ENCODE results near the gene MADCAM1. TPM values are rescaled to one million over a fixed set of nuclear protein-coding genes. Genes with fewer than 3 reads are reported as not detected.

Gene MADCAM1
- total RNA-seq, 2 experiments from 2014 or later = 0.20 to 0.22 TPM

DNA sequence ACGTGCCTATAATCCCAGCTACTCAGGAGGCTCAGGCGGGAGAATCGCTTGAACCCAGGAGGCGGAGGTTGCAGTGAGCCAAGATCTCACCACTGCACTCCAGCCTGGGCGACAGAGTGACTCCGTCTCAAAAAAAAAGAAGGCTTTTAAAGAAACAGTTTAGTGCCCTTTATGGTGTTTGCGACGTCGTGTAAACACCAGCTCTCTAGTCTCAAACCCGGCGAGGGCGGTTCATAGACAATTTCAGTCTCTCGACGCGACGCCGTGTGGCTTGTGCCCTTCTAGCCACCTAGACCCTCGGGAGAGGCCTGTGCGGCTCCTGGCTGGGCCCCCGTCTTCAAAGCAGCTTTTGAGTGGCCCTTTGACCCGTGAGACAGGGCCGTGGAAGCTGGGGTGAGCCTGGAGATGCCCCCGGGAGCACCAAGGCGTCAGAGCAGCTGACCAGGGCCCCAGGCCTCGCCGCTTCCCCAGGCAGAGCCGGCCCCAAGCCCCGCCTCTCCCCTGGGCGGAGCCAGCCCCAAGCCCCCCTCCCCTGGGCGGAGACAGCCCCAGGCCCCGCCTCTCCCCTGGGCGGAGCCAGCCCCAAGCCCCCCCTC is 5.0 kb upstream of the MADCAM1 start:
- intact Hi-C loops (cut with micrococcal nuclease) = no loop called here
- TF ChIP-seq, protein P1, sequence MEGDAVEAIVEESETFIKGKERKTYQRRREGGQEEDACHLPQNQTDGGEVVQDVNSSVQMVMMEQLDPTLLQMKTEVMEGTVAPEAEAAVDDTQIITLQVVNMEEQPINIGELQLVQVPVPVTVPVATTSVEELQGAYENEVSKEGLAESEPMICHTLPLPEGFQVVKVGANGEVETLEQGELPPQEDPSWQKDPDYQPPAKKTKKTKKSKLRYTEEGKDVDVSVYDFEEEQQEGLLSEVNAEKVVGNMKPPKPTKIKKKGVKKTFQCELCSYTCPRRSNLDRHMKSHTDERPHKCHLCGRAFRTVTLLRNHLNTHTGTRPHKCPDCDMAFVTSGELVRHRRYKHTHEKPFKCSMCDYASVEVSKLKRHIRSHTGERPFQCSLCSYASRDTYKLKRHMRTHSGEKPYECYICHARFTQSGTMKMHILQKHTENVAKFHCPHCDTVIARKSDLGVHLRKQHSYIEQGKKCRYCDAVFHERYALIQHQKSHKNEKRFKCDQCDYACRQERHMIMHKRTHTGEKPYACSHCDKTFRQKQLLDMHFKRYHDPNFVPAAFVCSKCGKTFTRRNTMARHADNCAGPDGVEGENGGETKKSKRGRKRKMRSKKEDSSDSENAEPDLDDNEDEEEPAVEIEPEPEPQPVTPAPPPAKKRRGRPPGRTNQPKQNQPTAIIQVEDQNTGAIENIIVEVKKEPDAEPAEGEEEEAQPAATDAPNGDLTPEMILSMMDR (IDR thresholded peaks at IDR 0.05) = no peak
- POLR2A ChIA-PET = interaction anchor here (2.1 kb wide), 1 partner anchor 14 kb away, joined by 5 read pairs; no protein-coding TSS in a partner anchor
- Mint-ChIP-seq H3K27me3 (peaks cover 7% of the 10 kb centered on the region), H3K36me3 (ENCODE audit: low read depth) (no peaks in the 10 kb centered on the region), H3K4me3 (no peak overlapping the region), H3K27ac (no peak overlapping the region), H3K4me1 (ENCODE audit: low read depth) (peaks cover 4% of the 10 kb centered on the region), H3K9me3 (peaks cover 2% of the 10 kb centered on the region)
- DNase-seq = no peak
- CTCF ChIA-PET = interaction anchor here (1.1 to 2.5 kb wide), 3 partner anchors 15 to 42 kb away, joined by 3 to 12 read pairs (median 5); no protein-coding TSS in a partner anchor
- no peak for ATAC-seq

DNA sequence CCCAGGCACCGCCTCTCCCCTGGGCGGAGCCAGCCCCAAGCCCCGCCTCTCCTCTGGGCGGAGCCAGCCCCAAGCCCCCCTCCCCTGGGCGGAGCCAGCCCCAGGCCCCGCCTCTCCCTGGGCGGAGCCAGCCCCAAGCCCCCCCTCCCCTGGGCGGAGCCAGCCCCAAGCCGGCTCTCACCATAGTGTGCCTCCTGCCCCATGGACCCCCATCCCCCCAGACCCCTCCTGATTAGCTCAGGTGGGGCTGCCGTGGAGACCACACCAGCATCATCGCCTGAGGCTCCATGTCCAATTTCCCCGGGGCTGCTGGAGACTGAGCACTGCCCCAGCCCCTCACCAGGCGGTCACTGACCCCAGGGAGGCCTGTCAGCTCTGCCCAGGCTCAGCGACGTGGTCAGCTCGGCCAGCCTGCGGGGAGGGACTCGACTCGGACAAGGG is 4.2 kb upstream of the MADCAM1 start:
- POLR2A ChIA-PET = interaction anchor here (2.1 kb wide), 1 partner anchor 13 kb away, joined by 5 read pairs; no protein-coding TSS in a partner anchor
- H3K4me3 Mint-ChIP-seq = no peak overlapping the region
- H3K27ac Mint-ChIP-seq = no peak overlapping the region
- intact Hi-C loops (cut with micrococcal nuclease) = no loop called here
- peaks cover 2% of the 10 kb centered on the region for H3K9me3 Mint-ChIP-seq
- DNase-seq = peak; percentile 57
- TF ChIP-seq, protein P1 (IDR thresholded peaks at IDR 0.05) = no peak
- peaks cover 4% of the 10 kb centered on the region for H3K4me1 Mint-ChIP-seq (ENCODE audit: low read depth)
- H3K27me3 Mint-ChIP-seq = peaks cover 6% of the 10 kb centered on the region
- CTCF ChIA-PET = interaction anchor here (2.5 kb wide), 1 partner anchor 14 kb away, joined by 12 read pairs; no protein-coding TSS in a partner anchor
- peak; percentile 19 for ATAC-seq
- H3K36me3 Mint-ChIP-seq (ENCODE audit: low read depth) = no peaks in the 10 kb centered on the region

DNA sequence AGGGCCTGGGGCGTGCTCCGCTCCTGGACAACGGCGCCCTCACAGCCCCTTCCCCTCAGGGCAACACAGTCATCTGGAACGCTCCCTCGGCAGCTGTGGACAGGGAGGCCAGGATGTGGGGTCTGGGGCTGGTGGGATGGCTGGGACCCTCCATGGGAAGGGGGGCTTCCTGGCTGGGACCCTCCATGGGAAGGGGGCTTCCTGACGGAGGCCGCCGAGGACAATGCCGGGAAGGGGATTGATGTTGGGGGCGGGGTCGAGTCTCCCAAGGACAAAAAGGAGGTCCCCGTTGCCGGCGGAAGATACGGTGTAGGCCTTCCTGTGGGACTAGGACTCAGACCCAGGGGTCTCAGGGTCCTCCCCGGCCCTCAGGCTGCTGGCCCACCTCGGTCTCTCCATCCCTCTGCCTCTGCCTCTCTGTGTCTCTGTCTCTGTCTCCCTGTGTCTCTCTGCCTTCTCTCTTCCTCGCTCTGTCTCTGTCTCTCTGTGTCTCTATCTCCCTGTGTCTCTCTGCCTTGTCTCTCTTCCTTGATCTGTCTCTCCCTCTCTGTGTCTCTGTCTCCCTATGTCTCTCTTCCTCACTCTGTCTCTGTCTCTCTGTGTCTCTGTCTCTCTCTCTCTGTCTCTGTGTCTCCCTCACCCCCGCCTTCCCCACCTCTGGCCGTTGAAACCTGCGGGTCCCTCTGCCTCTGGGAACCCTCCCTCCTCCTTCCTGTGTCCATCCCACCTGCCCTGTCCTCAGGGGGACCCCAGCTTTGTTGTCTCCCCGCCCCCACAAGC is 2.7 kb upstream of the MADCAM1 start:
- POLR2A ChIA-PET = no interaction called here

DNA sequence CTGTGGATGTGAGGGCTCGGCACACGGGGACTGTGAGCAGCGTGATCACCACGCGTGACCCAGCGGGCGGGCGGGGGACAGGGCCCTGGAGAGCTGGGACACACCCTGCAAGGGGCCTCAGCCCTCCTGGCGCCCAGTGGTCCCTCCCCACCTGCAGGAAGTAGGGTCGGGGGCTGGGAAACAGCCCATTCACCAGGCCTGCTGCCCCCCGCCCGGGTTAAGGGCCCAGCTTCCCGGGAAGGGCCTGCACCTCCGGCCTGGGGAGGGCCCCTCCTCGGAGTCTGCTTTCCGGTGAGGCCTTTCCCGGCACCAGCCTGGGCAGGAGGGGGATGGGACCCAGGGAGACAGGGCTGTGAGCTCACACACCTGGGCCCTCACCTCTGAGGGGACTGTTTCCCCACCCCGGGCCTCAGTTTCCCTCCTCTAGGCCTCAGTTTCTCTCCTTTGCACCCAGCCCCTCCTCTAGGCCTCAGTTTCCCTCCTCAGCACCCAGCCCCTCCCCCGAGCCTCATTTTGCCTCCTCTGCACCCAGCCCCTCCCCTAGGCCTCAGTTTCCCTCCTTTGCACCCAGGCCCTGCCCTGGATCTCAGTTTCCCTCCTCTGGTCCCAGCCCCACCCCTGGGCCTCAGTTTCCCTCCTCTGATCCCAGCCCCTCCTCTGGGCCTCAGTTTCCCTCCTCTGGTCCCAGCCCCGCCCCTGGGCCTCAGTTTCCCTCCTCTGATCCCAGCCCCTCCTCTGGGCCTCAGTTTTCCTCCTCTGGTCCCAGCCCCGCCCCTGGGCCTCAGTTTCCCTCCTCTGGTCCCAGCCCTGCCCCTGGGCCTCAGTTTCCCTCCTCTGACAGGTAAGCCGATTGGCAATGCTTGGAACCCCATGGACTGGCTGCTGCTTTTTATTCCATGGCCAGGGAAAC is 1.9 kb upstream of the MADCAM1 start:
- peaks cover 2% of the 10 kb centered on the region for H3K9me3 Mint-ChIP-seq
- ChIA-PET POLR2A (interaction anchor here (0.9 kb wide), 1 partner anchor 13 kb away, joined by 5 read pairs; the partner anchor contains the start of gene TPGS1), CTCF (interaction anchor here (1.3 to 3.0 kb wide), 5 partner anchors 10 to 38 kb away, joined by 3 to 22 read pairs (median 7); partner anchors contain the start of genes CDC34 and TPGS1)
- no peaks in the 10 kb centered on the region for H3K36me3 Mint-ChIP-seq (ENCODE audit: low read depth)
- DNase-seq (no peak), ATAC-seq (no peak)
- H3K4me3 Mint-ChIP-seq = no peak overlapping the region
- intact Hi-C loops (cut with micrococcal nuclease) = no loop called here
- no peak overlapping the region for H3K27ac Mint-ChIP-seq
- TF ChIP-seq, protein P1 (IDR thresholded peaks at IDR 0.05) = no peak
- H3K4me1 Mint-ChIP-seq (ENCODE audit: low read depth) = peaks cover 2% of the 10 kb centered on the region
- peaks cover 17% of the 10 kb centered on the region for H3K27me3 Mint-ChIP-seq

More for the DNA sequence above, 2.7 kb upstream of the MADCAM1 start:
- CTCF ChIA-PET = interaction anchor here (1.3 to 3.0 kb wide), 2 partner anchors 13 to 17 kb away, joined by 3 to 22 read pairs; partner anchors contain the start of gene TPGS1
- no peaks in the 10 kb centered on the region for H3K36me3 Mint-ChIP-seq (ENCODE audit: low read depth)
- intact Hi-C loops (cut with micrococcal nuclease) = no loop called here
- H3K27ac Mint-ChIP-seq = no peak overlapping the region
- H3K9me3 Mint-ChIP-seq = peaks cover 2% of the 10 kb centered on the region
- TF ChIP-seq, protein P1 (IDR thresholded peaks at IDR 0.05) = no peak
- no peak overlapping the region for H3K4me3 Mint-ChIP-seq
- no peak for ATAC-seq
- peaks cover 2% of the 10 kb centered on the region for H3K4me1 Mint-ChIP-seq (ENCODE audit: low read depth)
- H3K27me3 Mint-ChIP-seq = peaks cover 11% of the 10 kb centered on the region
- DNase-seq = no peak

Data from activated CD8-positive, alpha-beta T cell treated with anti-CD3 and anti-CD28 coated beads for 36 hours (primary cell).